Liver (tissue), 9 donors: ENCODE measurements around the gene PAX4. TPM values are rescaled to one million over a fixed set of nuclear protein-coding genes. Genes with fewer than 3 reads are reported as not detected.

Experiments
- DNase-seq: peaks from one replicate; pipeline ENCODE4 v3.0.0-alpha.2; 2017; ENCODE audit warnings: low spot score
- H3K27ac ChIP-seq, 2 donors: one replicate each; pipeline ENCODE4 v1.7.0; 2013; ENCODE audit warnings: inconsistent platforms in 2 of 2, low read length in 2 of 2, control low read depth in 1 of 2, low read depth in 1 of 2, mild to moderate bottlenecking in 1 of 2
- H3K27me3 ChIP-seq, 4 donors: one replicate each; pipeline versions ENCODE4 v1.6.1 to v1.7.0; 2013; ENCODE audit warnings: low read length in 3 of 4, inconsistent platforms in 1 of 4, mild to moderate bottlenecking in 1 of 4, moderate library complexity in 1 of 4; ENCODE audit not compliant: control insufficient read depth in 4 of 4, insufficient read depth in 4 of 4
- H3K36me3 ChIP-seq, 4 donors: one replicate each; pipeline versions ENCODE4 v1.6.1 to v1.7.0; 2013; ENCODE audit warnings: low read length in 3 of 4, mild to moderate bottlenecking in 3 of 4, low read depth in 1 of 4, moderate library complexity in 1 of 4; ENCODE audit not compliant: control insufficient read depth in 4 of 4, insufficient read depth in 3 of 4
- H3K4me1 ChIP-seq, 4 donors: one replicate each; pipeline versions ENCODE4 v1.6.1 to v1.7.0; 2013; ENCODE audit warnings: low read length in 3 of 4, mild to moderate bottlenecking in 3 of 4, moderate library complexity in 1 of 4; ENCODE audit not compliant: control insufficient read depth in 4 of 4, insufficient read depth in 4 of 4
- H3K4me3 ChIP-seq, 3 donors: one replicate each; pipeline versions ENCODE4 v1.6.1 to v1.7.0; 2013; ENCODE audit warnings: low read length in 3 of 3, control low read depth in 1 of 3, low read depth in 1 of 3, mild to moderate bottlenecking in 1 of 3
- H3K9ac ChIP-seq, 2 donors: one replicate each; pipeline ENCODE4 v1.7.0; 2013; ENCODE audit warnings: low read length in 2 of 2, mild to moderate bottlenecking in 2 of 2, moderate library complexity in 2 of 2, control low read depth in 1 of 2, low read depth in 1 of 2
- H3K9me3 ChIP-seq, 4 donors: one replicate each; pipeline versions ENCODE4 v1.6.1 to v1.7.0; 2013; ENCODE audit warnings: low read length in 3 of 4; ENCODE audit not compliant: control insufficient read depth in 4 of 4
- CTCF ChIP-seq: fragments of 150-350 bp; IDR thresholded peaks from 2 replicates; pipeline ENCODE4 v1.5.1; 2017; ENCODE audit warnings: improper control_type of control experiment, low read depth, low read length; ENCODE audit not compliant: missing input control
- EGR1 ChIP-seq, 2 donors: IDR thresholded peaks; 2 replicates each; pipeline ENCODE4 v1.6.1; 2016 to 2018; ENCODE audit warnings: antibody characterized with exemption in 2 of 2, low read depth in 2 of 2
- FOXA1 ChIP-seq: IDR thresholded peaks from 2 replicates; pipeline ENCODE4 v1.6.1; 2016; ENCODE audit warnings: antibody characterized with exemption
- HNF4A ChIP-seq, 2 donors: conservative IDR thresholded peaks; 2 replicates each; pipeline ENCODE4 v1.6.1; 2016; ENCODE audit warnings: antibody characterized with exemption in 2 of 2, mild to moderate bottlenecking in 2 of 2
- HNF4G ChIP-seq: IDR thresholded peaks from 2 replicates; pipeline ENCODE4 v1.6.1; 2016; ENCODE audit warnings: antibody characterized with exemption
- JUND ChIP-seq, 2 donors: IDR thresholded peaks; 2 replicates each; pipeline ENCODE4 v1.6.1; 2016; ENCODE audit warnings: antibody characterized with exemption in 2 of 2
- MAX ChIP-seq: IDR thresholded peaks from 2 replicates; pipeline ENCODE4 v1.6.1; 2016; ENCODE audit warnings: antibody characterized with exemption
- NR2F2 ChIP-seq: IDR thresholded peaks from 2 replicates; pipeline ENCODE4 v1.6.1; 2016; ENCODE audit warnings: antibody characterized with exemption
- RAD21 ChIP-seq, 2 donors: IDR thresholded peaks; 2 replicates each; pipeline ENCODE4 v1.6.1; 2016; ENCODE audit warnings: antibody characterized with exemption in 2 of 2, mild to moderate bottlenecking in 2 of 2
- RXRA ChIP-seq, 2 donors: IDR thresholded peaks; 2 replicates each; pipeline ENCODE4 v1.6.1; 2017 to 2018; ENCODE audit warnings: antibody characterized with exemption in 2 of 2, mild to moderate bottlenecking in 1 of 2
- YY1 ChIP-seq: IDR thresholded peaks from 2 replicates; pipeline ENCODE4 v1.6.1; 2016; ENCODE audit warnings: antibody characterized with exemption, mild to moderate bottlenecking
- ZBTB33 ChIP-seq: IDR thresholded peaks from 2 replicates; pipeline ENCODE4 v1.6.1; 2016; ENCODE audit warnings: antibody characterized with exemption
- WGBS: extraction: QIAGEN DNeasy Blood & Tissue Kit; methylation state at CpG from one replicate; pipeline ENCODE4 v1.1.7; 2013; 5-methylcytosine and 5-hydroxymethylcytosine counted together
- polyA plus RNA-seq, 2 donors: library from polyadenylated mRNA; stranded (reverse) in 1 of 2; unstranded in 1 of 2; fragments of 200-250 nt in 1 of 2; fragments of >200 nt in 1 of 2; fragmentation: Nextera tagmentation in 1 of 2; extraction: Ambion mirVana in 1 of 2; gene quantifications; one replicate each; pipeline versions ENCODE4 v1.2.1 to v1.2.3, GENCODE V29; 2013 to 2015
- total RNA-seq, 2 donors: library from RNA; depleted of rRNA; stranded (reverse); fragments of >200 nt; gene quantifications; one replicate each; pipeline ENCODE4 v1.2.3, GENCODE V29; 2014
- donor health status: healthy.
- donor health status: healthy.
- donor health status: healthy.
- donor health status: healthy.
- donor health status: healthy.

PAX4 gene
- total and polyA plus RNA-seq, 4 donors: not detected

GRCh38 chr7:127588697-127589482, 29.1 kb downstream of the PAX4 start:
- peak; percentile 73 for DNase-seq
- peak overlapping the region; percentile 79 to 85 for H3K27ac ChIP-seq
- 12% methylated on average over 43 of the region's 43 CpGs for WGBS

GRCh38 chr7:127588019-127588696, 29.8 kb downstream of the PAX4 start, which contains the start of gene ARF5:
Gene ARF5, plus strand, starts transcription at chr7:127588411. Its CDS starts 88 bp downstream, at chr7:127588499.
- peak within 1 kb of the TSS; percentile 79 to 85 for H3K27ac ChIP-seq
- peak within 1 kb of the TSS; percentile 74 to 89 (median 85) for H3K4me3 ChIP-seq
- H3K36me3 ChIP-seq: peaks cover 6 to 14% (median 10%) of the 10 kb centered on the region in 4 donors
- DNase-seq: peak; percentile 96
- H3K4me1 ChIP-seq: peaks cover 9 to 53% (median 35%) of the 10 kb centered on the region in 4 donors
- WGBS: under 1% methylated on average over 77 of the region's 77 CpGs
- no peaks in the 10 kb centered on the region for H3K27me3 ChIP-seq
- TF ChIP-seq RXRA (IDR thresholded peaks at IDR 0.05) (no peak), HNF4A (conservative IDR thresholded peaks at IDR 0.05) (no peak), EGR1 (IDR thresholded peaks at IDR 0.05; ENCODE audit: low read depth in 2 of 2) (no peak), ZBTB33 (no peak), YY1 (peak; percentile 5), FOXA1 (no peak), HNF4G (no peak)
- peak within 1 kb of the TSS; percentile 77 to 83 for H3K9ac ChIP-seq
- H3K9me3 ChIP-seq: no peaks in the 10 kb centered on the region

More at GRCh38 chr7:127588697-127589482, 29.1 kb downstream of the PAX4 start:
- TF ChIP-seq EGR1 (IDR thresholded peaks at IDR 0.05; ENCODE audit: low read depth in 2 of 2) (no peak), NR2F2 (no peak), YY1 (peak; percentile 58), RAD21 (IDR thresholded peaks at IDR 0.05) (peak; percentile 48 to 52), HNF4G (no peak), JUND (IDR thresholded peaks at IDR 0.05) (no peak), CTCF (peak; percentile 16)
- peaks cover 6 to 14% (median 10%) of the 10 kb centered on the region in 4 donors for H3K36me3 ChIP-seq
- H3K27me3 ChIP-seq: no peaks in the 10 kb centered on the region
- H3K4me3 ChIP-seq: peak overlapping the region; percentile 56 to 85 (median 73)
- H3K9ac ChIP-seq: peak overlapping the region; percentile 33 to 72
- peaks cover 6 to 53% (median 34%) of the 10 kb centered on the region in 4 donors for H3K4me1 ChIP-seq
- no peaks in the 10 kb centered on the region for H3K9me3 ChIP-seq

- Histone ChIP-seq H3K27ac (peak overlapping the region; percentile 76 to 84), H3K36me3 (peaks cover 6 to 14% (median 10%) of the 10 kb centered on the region in 4 donors), H3K4me1 (peaks cover 9 to 53% (median 38%) of the 10 kb centered on the region in 4 donors), H3K9ac (peak overlapping the region; percentile 77 to 83), H3K27me3 (no peaks in the 10 kb centered on the region), H3K4me3 (peak overlapping the region; percentile 74 to 89 (median 85)), H3K9me3 (no peaks in the 10 kb centered on the region)
- peak; percentile 41 for DNase-seq
- 39% methylated on average over 20 of the region's 20 CpGs for WGBS
- TF ChIP-seq MAX (no peak), YY1 (peak; percentile 9)
Observed at GRCh38 chr7:127587663-127588018, 30.3 kb downstream of the PAX4 start.
